GM13977 (cell line): ENCODE measurements around the gene ZNF618.

Source experiments
- DNase-seq: peaks from one replicate; pipeline ENCODE4 v3.0.0; 2012; ENCODE audit warnings: low spot score
- in situ Hi-C: fragments of 300-500 bp; cut with MboI; formaldehyde crosslinking; loops from one replicate; pipeline ENCODE4 v1.12.0; 2022; ENCODE audit warnings: low sequenced_read_pairs, low pct_unique_long_range_greater_than_20kb, mixed read lengths, inconsistent platforms; ENCODE audit not compliant: unreplicated experiment
- TF ChIP-seq, protein P1 (sequence below): IDR thresholded peaks from 2 replicates; pipeline ENCODE4 v1.5.1; 2012; ENCODE audit warnings: mild to moderate bottlenecking, control low read depth; ENCODE audit not compliant: insufficient read depth; ENCODE audit errors: extremely low read depth, missing control alignments

Gene ZNF618

DNA sequence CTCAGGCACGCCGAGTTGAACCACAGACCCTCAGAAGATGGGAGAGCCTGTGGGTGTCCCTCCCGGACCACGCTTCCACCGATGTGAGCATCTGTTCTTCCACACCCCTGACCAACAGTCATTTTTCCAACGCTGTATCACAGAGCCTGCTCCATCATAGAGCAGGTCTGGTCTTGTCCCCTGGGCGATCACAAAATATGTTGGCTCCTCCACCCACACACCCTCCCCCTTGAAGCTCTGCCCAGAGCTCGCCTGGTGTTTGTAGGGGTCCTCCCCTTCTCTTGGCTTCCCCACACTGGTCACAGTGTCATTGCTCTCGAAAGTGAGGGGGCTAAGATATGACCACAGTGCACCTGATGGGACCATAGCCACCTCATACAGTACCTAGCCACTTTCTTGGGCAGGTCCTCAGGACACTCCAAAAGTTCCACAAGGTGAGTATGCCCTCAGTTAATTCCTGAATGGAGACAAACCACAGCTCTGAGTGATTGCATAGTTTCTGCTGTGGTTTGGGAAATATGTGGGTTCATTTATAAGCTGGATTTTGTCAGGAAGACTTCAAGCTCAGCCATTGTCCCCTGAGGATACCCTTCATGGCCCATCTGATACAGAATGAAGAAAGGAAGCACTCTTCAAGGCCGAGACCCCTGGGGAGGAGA, 3.5 kb upstream of the ZNF618 start:
- DNase-seq: no peak
- in situ Hi-C loops: no loop called here
- TF ChIP-seq, protein P1, sequence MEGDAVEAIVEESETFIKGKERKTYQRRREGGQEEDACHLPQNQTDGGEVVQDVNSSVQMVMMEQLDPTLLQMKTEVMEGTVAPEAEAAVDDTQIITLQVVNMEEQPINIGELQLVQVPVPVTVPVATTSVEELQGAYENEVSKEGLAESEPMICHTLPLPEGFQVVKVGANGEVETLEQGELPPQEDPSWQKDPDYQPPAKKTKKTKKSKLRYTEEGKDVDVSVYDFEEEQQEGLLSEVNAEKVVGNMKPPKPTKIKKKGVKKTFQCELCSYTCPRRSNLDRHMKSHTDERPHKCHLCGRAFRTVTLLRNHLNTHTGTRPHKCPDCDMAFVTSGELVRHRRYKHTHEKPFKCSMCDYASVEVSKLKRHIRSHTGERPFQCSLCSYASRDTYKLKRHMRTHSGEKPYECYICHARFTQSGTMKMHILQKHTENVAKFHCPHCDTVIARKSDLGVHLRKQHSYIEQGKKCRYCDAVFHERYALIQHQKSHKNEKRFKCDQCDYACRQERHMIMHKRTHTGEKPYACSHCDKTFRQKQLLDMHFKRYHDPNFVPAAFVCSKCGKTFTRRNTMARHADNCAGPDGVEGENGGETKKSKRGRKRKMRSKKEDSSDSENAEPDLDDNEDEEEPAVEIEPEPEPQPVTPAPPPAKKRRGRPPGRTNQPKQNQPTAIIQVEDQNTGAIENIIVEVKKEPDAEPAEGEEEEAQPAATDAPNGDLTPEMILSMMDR: no peak

DNA sequence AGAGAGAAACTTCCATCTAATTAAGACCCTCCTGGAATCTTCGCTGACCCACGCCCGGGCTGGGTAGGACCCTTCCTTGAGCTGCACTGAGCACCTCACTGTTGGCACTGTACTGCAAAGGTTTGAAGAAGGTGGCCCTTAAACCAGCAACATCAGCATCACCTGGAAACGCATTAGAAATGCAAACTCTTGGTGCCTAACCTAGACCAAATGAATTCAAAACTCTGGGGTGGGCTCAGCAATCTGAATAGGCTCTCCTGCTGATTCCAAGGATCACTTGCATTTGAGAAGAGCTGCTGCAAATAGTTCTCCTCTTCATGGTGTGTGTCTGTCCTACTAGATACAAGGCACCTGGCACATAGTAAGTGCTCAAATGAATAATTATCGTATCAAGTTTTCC, 2.7 kb upstream of the ZNF618 start:
- TF ChIP-seq, protein P1: no peak
- in situ Hi-C loops: no loop called here
- DNase-seq: no peak

DNA sequence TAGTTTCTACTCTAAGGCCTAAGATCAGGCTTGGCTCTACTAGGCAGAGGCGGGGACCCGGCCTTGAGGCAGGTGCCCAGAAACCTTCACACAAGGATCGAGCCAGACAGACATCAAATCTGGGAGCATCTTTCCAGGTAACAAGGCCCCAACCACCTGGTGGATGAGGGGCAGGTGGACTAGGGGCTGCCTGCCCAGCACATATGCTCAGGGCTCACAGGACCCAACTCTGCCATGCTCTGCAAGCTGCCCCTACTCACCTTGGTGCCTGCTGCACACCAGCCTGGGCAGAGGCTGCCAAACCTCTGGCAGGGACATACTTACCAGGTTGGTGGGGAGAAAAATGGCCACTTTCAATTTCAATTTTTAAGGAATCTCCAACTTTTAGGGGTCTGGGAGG, 2.2 kb upstream of the ZNF618 start:
- TF ChIP-seq, protein P1: no peak
- in situ Hi-C loops: no loop called here
- no peak for DNase-seq

DNA sequence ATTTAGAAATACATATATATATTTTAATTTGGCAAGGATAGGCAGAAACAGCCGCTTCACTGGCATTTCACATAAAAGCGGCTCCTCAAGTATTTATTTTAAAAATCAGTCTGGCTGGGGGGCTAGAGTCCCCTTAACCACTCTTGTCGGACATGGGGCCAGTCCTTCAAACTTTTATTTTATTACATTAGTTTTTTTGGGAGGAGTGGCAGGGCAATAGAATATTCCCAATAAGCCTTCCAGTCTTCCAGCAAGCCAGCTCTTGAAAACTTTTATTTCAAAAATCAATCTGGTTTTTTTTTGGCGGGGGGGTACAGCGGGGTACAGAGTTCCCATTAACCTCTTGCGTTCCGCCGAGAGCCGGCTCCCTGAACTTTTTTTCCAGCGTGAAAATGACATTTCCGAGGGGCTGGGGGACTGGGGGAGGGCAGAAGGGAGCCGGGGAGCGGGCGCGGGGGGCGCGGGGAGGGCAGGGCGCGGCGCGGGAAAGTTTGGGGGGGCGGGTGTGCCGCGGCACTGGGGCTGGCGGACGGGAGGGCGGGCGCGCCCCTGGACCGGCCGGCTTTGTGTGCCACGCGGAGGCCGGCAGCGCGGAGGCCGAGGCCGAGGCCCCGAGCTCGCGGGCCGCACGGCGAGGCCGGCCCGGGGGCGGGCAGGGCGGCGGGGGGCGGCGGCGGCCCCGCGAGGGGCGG, 504 bp upstream of the ZNF618 start:
- DNase-seq: peak; percentile 60
- TF ChIP-seq, protein P1: no peak
- in situ Hi-C loops: no loop called here

DNA sequence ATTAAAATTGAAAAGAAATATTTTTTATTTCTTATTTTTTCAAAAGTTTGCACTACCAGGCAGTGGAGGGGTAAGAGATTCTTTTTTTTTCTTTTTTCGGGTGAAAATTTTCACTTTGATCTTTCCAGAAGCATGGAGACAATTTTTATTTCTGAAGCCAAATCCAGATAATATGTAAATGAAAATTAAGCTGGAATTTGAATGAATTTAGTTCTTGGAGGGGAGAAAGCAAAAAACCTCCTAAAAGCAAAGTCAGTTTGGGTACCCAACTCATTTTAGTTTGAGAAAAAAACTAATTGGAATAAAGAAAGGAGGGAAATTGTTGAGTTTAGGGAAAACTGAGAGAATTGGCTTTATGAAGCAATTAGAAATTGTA, 872 bp downstream of the ZNF618 start:
- in situ Hi-C loops: no loop called here
- TF ChIP-seq, protein P1: no peak
- no peak for DNase-seq

DNA sequence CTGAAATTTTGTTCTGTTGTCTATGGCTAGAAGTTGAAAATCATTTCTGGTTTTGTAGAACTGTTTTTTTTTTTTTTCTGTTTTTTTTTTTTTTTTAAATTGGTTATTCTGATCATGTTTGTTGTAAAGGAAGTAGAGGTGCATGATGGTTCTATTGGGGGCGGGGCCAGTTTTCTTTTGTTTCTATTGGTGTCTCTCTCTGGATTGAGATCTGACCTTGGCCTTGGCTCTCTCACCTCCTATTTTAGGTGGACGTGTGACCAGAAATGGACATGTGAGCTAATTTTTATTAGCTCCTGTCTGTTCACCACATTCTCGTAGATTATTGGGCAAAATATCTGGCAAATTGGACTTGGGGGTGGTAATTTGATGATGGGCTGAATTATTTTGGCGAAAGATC, 3.2 kb downstream of the ZNF618 start:
- TF ChIP-seq, protein P1: no peak
- in situ Hi-C loops: no loop called here
- DNase-seq: no peak
